Colonic mucosa (tissue), 4 donors: ENCODE data around the gene MMP25. TPM values are rescaled to one million over a fixed set of nuclear protein-coding genes. Genes with fewer than 3 reads are reported as not detected.
A peak's percentile ranks its signal among the peaks of the same experiment; 100 is the strongest.

Source experiments
- DNase-seq: peaks from one replicate; pipeline ENCODE4 v3.0.0-alpha.2; 2020
- H3K27ac ChIP-seq: fragments of 200-600 bp; one replicate; pipeline ENCODE4 v1.8.0; 2021
- H3K27me3 ChIP-seq: fragments of 200-600 bp; one replicate; pipeline ENCODE4 v1.8.0; 2021
- H3K36me3 ChIP-seq: fragments of 200-600 bp; one replicate; pipeline ENCODE4 v1.8.0; 2021
- H3K4me1 ChIP-seq: fragments of 200-600 bp; one replicate; pipeline ENCODE4 v1.8.0; 2021; ENCODE audit warnings: mild to moderate bottlenecking
- H3K4me3 ChIP-seq: fragments of 200-600 bp; one replicate; pipeline ENCODE4 v1.8.0; 2021
- H3K9ac ChIP-seq, 2 donors: one replicate each; pipeline ENCODE4 v1.7.0; 2013; ENCODE audit warnings: control low read depth in 2 of 2, low read depth in 2 of 2, low read length in 2 of 2
- H3K9me3 ChIP-seq: fragments of 200-600 bp; one replicate; pipeline ENCODE4 v1.8.0; 2021
- CTCF ChIP-seq: fragments of 200-600 bp; IDR thresholded peaks from one replicate; pipeline ENCODE4 v1.8.0; 2022; ENCODE audit warnings: antibody characterized with exemption, mild to moderate bottlenecking
- intact Hi-C: fragments of 100-400 bp; cut with DNase I; formaldehyde crosslinking; loops from one replicate; pipeline ENCODE4 v1.14.1; 2022
- total RNA-seq, 2 donors: library from RNA; stranded (reverse); fragmentation: NEBNext Ultra II Directional in 1 of 2; extraction: Animal tissue kit (Norgen Biotek cat#: 25700) in 1 of 2; gene quantifications; one replicate each; pipeline ENCODE4 v1.2.1, GENCODE V29; 2021
- donor health status: healthy.
- donor health status: DM: no; HTN: no; CAD: no.
- donor health status: DM: no; HTN: no; CAD: no.

The MMP25 gene
- total RNA-seq, 2 donors from 2014 or later: 0.44 to 0.88 TPM

- no peaks in the 10 kb centered on the region for H3K36me3 ChIP-seq
- peaks cover 9% of the 10 kb centered on the region for H3K4me1 ChIP-seq
- H3K27me3 ChIP-seq: peaks cover 12% of the 10 kb centered on the region
- DNase-seq: peak; percentile 86
- peak overlapping the region; percentile 57 for H3K27ac ChIP-seq
- no peak for TF ChIP-seq CTCF
- H3K9ac ChIP-seq: no peak overlapping the region
- intact Hi-C loops: no loop called here
- no peak overlapping the region for H3K4me3 ChIP-seq
- no peaks in the 10 kb centered on the region for H3K9me3 ChIP-seq
Observed at GRCh38 chr16:3038256-3038655, 8.1 kb upstream of the MMP25 start.

DNA sequence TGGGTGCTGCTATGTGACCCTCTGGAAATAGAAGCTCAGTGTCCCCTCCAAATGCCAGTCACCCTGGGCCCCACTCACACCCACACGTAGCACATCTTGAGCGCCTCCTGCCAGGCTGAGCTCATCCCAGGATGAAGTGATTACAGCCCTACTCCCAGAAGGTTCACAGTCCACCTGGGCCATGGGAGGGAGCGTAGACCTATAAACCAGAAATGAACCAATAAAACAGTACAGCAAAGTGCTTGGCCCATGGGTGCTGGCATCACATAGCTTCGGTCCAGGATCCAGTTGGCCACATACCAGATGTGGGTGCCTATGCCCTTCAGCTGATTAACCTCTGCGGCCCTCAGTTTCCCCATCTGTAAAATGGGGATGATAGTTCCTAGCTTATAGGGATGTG lies 7.5 kb upstream of the MMP25 start:
- Histone ChIP-seq H3K9me3 (no peaks in the 10 kb centered on the region), H3K9ac (no peak overlapping the region), H3K27me3 (peaks cover 13% of the 10 kb centered on the region), H3K4me3 (no peak overlapping the region), H3K36me3 (no peaks in the 10 kb centered on the region), H3K27ac (peak overlapping the region; percentile 57), H3K4me1 (peaks cover 9% of the 10 kb centered on the region)
- no peak for TF ChIP-seq CTCF
- DNase-seq: peak; percentile 83
- intact Hi-C loops: no loop called here

DNA sequence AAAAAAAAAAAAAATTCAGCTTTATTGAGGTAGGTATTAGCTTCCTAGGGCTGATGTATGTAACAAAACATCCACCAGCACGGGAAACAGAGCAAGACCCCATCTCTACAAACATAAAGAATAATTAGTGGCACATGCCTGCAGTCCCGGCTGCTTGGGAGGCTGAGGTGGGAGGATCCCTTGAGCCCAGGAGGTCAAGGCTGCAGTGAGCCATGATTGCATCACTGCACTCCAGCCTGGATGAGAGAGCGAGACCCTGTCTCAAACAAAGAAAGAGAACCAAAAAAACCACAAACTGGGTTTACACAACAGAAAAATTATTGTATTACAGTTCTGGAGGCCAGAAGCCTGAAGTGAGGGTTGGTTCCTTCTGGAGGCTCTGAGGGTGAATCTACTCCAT lies 4.0 kb upstream of the MMP25 start:
- Histone ChIP-seq H3K27ac (no peak overlapping the region), H3K4me1 (peaks cover 13% of the 10 kb centered on the region), H3K9ac (no peak overlapping the region), H3K36me3 (no peaks in the 10 kb centered on the region), H3K27me3 (peaks cover 35% of the 10 kb centered on the region), H3K4me3 (no peak overlapping the region), H3K9me3 (no peaks in the 10 kb centered on the region)
- no peak for TF ChIP-seq CTCF
- DNase-seq: no peak
- intact Hi-C loops: no loop called here

DNA sequence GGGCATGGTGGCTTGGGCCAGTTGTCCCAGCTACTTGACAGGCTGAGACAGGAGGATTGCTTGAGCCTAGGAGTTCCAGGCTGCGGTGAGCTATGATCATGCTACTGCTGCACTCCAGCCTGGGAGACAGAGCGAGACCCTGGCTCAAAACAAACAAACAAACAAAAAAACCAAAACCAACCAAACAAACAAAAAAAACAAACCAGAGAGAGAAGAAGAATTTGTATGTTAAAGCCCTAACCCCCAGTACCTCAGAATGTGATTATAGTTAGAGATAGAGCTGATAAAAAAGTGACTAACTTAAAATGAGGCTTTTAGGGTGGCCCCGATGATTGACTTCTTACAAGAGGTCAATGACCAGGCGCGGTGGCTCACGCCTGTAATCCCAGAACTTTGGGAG lies 1.7 kb upstream of the MMP25 start:
- intact Hi-C loops: no loop called here
- TF ChIP-seq CTCF: no peak
- Histone ChIP-seq H3K27ac (no peak overlapping the region), H3K9me3 (no peaks in the 10 kb centered on the region), H3K27me3 (peaks cover 42% of the 10 kb centered on the region), H3K4me3 (no peak overlapping the region), H3K9ac (no peak overlapping the region), H3K4me1 (peaks cover 8% of the 10 kb centered on the region), H3K36me3 (no peaks in the 10 kb centered on the region)
- no peak for DNase-seq

DNA sequence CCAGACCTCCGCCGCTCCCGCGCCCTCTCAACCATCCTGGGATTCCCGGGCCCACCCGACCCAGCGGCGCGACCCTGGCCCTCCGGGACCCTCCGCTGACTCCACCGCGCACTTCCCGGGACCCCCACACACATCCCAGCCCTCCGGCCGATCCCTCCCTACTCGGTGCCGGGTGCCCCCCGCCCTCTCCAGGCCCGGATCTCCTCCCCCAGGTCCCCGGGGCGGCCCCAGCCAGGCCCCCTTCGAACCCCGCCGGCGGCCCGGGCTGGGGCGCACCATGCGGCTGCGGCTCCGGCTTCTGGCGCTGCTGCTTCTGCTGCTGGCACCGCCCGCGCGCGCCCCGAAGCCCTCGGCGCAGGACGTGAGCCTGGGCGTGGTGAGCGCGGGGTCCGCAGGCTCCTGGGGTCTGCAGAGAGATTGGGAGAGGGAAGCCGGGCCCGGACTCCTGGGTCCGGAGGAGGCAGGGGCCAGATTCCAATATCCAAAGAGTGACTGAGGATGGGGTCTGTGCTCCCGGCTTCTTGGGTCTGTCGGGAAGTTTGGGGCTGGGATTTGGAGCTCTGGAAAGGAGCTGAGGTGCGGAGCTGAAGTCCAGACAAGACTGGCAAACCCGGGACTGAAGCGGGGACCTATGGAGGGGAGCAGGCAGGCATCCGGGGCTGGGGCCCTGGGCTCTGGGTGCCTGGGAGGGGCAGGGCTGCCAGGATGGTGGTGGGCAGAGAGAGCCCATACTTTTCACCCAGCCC lies 453 bp downstream of the MMP25 start:
- intact Hi-C loops: no loop called here
- Histone ChIP-seq H3K27ac (no peak overlapping the region), H3K4me3 (peak overlapping the region; percentile 27), H3K36me3 (no peaks in the 10 kb centered on the region), H3K4me1 (peaks cover 8% of the 10 kb centered on the region), H3K9me3 (no peaks in the 10 kb centered on the region), H3K27me3 (peaks cover 49% of the 10 kb centered on the region), H3K9ac (peak overlapping the region in 1 of 2 donors; percentile 43)
- TF ChIP-seq CTCF: no peak
- no peak for DNase-seq
